Peyer's patch (tissue), 4 donors: Measurements from ENCODE around the gene CNFN. TPM values are rescaled to one million over a fixed set of nuclear protein-coding genes. Genes with fewer than 3 reads are reported as not detected.

Source experiments
- DNase-seq, 3 donors: peaks; one replicate each; pipeline ENCODE4 v3.0.0-alpha.2; 2017 to 2019
- H3K27ac ChIP-seq, 4 donors: fragments of 200-600 bp; sonication (generic); one replicate each; pipeline ENCODE4 v1.5.1; 2016 to 2019
- H3K27me3 ChIP-seq, 2 donors: fragments of 200-600 bp; sonication (generic); one replicate each; pipeline ENCODE4 v1.5.1; 2019
- H3K36me3 ChIP-seq, 3 donors: fragments of 200-600 bp; sonication (generic); one replicate each; pipeline ENCODE4 v1.5.1; 2016 to 2019
- H3K4me1 ChIP-seq, 4 donors: fragments of 200-600 bp; sonication (generic); one replicate each; pipeline ENCODE4 v1.5.1; 2016 to 2019
- H3K4me3 ChIP-seq, 4 donors: fragments of 200-600 bp; sonication (generic); 1 replicate in 3 of 4; 2 replicates in 1 of 4; pipeline ENCODE4 v1.5.1; 2016 to 2019; ENCODE audit warnings: mild to moderate bottlenecking in 1 of 4
- H3K9me3 ChIP-seq, 4 donors: fragments of 200-600 bp; sonication (generic); one replicate each; pipeline ENCODE4 v1.5.1; 2016 to 2019; ENCODE audit warnings: mild to moderate bottlenecking in 1 of 4
- POLR2A ChIP-seq, 2 donors: fragments of 450-650 bp; IDR thresholded peaks; one replicate each; pipeline ENCODE4 v1.5.1; 2017; ENCODE audit warnings: antibody characterized with exemption in 2 of 2, mild to moderate bottlenecking in 2 of 2, moderate library complexity in 2 of 2
- total RNA-seq, 4 donors: library from RNA; depleted of rRNA; stranded (reverse); fragments of >200 nt; gene quantifications; one replicate each; pipeline ENCODE4 v1.1.0, GENCODE V29; 2016
- TF ChIP-seq, protein P1 (sequence below), 6 experiments: fragments of 450-650 bp in 4 of 6; fragments of 200-600 bp in 2 of 6; sonication (generic) in 1 of 6; IDR thresholded peaks; one replicate each; pipeline ENCODE4 v1.5.1; 2017 to 2019; ENCODE audit warnings: antibody characterized with exemption in 6 of 6, mild to moderate bottlenecking in 3 of 6, moderate library complexity in 1 of 6

CNFN gene
- total RNA-seq, 4 donors from 2014 or later = 3.8 TPM; not detected in 3

DNA sequence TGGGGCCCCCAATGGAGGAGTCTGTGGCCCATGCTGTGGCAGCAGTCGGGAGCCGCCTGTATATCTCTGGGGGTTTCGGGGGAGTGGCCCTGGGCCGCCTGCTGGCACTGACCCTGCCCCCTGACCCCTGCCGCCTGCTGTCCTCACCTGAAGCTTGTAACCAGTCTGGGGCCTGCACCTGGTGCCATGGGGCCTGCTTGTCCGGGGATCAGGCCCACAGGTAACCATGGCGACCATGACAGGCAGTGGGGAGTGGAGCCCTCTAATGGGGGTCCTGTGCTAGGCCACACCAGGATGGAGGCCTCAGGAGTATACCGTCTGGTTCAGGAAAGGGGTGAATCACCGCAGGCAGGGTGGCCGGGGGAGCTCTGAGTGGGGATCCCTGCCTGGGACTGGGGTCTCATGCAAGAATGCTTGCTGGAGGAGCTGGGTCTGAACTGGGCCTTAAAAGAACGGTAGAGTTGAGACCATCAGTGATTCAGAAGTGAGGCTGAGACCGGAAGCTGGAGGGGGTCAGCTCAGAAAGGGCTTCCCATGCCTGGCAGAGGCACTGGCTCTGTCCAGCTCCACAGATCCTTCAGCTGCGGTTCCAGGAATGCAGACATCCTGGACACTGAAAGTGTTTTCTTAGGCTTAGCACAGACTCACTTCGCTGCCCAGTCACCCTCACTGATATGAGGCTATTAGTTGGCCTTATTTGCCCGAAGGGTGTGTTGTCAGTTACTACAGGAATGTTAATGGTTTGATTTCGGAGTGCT lies 29.1 kb downstream of the CNFN start:
- no peak for TF ChIP-seq POLR2A (IDR thresholded peaks at IDR 0.05)
- TF ChIP-seq, protein P1, sequence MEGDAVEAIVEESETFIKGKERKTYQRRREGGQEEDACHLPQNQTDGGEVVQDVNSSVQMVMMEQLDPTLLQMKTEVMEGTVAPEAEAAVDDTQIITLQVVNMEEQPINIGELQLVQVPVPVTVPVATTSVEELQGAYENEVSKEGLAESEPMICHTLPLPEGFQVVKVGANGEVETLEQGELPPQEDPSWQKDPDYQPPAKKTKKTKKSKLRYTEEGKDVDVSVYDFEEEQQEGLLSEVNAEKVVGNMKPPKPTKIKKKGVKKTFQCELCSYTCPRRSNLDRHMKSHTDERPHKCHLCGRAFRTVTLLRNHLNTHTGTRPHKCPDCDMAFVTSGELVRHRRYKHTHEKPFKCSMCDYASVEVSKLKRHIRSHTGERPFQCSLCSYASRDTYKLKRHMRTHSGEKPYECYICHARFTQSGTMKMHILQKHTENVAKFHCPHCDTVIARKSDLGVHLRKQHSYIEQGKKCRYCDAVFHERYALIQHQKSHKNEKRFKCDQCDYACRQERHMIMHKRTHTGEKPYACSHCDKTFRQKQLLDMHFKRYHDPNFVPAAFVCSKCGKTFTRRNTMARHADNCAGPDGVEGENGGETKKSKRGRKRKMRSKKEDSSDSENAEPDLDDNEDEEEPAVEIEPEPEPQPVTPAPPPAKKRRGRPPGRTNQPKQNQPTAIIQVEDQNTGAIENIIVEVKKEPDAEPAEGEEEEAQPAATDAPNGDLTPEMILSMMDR (IDR thresholded peaks at IDR 0.05) = no peak

DNA sequence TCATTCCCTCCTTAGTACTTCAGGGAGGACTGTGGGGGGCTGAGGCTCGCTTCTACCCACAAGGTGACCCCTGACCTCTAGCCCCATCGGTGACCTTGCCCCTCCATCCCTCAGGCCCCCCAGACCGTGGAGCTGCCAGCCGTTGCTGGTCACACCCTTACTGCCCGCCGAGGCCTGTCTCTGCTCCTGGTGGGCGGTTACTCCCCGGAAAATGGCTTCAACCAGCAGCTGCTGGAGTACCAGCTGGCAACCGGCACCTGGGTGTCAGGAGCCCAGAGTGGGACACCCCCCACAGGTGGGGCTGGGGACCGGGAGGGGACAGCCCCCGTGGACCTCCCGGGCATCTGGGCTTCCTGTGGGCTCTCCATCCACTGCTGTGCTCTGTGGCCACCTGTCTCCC lies 32.8 kb downstream of the CNFN start:
- Histone ChIP-seq H3K27ac (no peak overlapping the region), H3K9me3 (no peaks in the 10 kb centered on the region), H3K27me3 (no peaks in the 10 kb centered on the region), H3K4me3 (no peak overlapping the region), H3K4me1 (no peaks in the 10 kb centered on the region), H3K36me3 (peaks cover 0 to 50% (median 0%) of the 10 kb centered on the region in 3 donors)
- TF ChIP-seq POLR2A (IDR thresholded peaks at IDR 0.05) = no peak
- TF ChIP-seq, protein P1 (IDR thresholded peaks at IDR 0.05) = no peak
- no peak for DNase-seq

More for the DNA sequence above, 29.1 kb downstream of the CNFN start:
- no peak overlapping the region for H3K27ac ChIP-seq
- H3K4me3 ChIP-seq = no peak overlapping the region
- peaks cover 0 to 11% (median 3%) of the 10 kb centered on the region in 4 donors for H3K4me1 ChIP-seq
- H3K9me3 ChIP-seq = no peaks in the 10 kb centered on the region
- peaks cover 0 to 37% (median 0%) of the 10 kb centered on the region in 3 donors for H3K36me3 ChIP-seq
- H3K27me3 ChIP-seq = no peaks in the 10 kb centered on the region
- DNase-seq = no peak

DNA sequence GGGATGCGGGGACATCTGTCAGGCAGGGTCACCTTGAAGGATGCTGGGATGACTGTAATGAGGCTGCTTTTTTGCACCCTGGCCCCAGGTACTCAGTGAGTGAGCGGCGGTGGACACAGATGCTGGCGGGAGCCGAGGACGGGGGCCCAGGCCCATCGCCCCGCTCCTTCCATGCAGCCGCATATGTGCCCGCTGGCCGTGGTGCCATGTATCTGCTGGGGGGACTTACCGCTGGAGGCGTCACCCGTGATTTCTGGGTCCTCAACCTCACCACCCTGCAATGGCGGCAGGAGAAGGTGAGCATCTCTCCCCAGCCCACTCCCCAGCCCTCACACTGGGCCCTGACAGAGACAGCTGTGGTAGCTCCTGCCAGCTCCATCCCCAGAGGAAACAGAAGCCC lies 33.4 kb downstream of the CNFN start:
- H3K36me3 ChIP-seq = peaks cover 0 to 50% (median 0%) of the 10 kb centered on the region in 3 donors
- no peaks in the 10 kb centered on the region for H3K9me3 ChIP-seq
- H3K27ac ChIP-seq = no peak overlapping the region
- H3K4me1 ChIP-seq = no peaks in the 10 kb centered on the region
- H3K27me3 ChIP-seq = no peaks in the 10 kb centered on the region
- no peak for DNase-seq
- TF ChIP-seq POLR2A (IDR thresholded peaks at IDR 0.05) = no peak
- TF ChIP-seq, protein P1 (IDR thresholded peaks at IDR 0.05) = no peak
- H3K4me3 ChIP-seq = no peak overlapping the region

DNA sequence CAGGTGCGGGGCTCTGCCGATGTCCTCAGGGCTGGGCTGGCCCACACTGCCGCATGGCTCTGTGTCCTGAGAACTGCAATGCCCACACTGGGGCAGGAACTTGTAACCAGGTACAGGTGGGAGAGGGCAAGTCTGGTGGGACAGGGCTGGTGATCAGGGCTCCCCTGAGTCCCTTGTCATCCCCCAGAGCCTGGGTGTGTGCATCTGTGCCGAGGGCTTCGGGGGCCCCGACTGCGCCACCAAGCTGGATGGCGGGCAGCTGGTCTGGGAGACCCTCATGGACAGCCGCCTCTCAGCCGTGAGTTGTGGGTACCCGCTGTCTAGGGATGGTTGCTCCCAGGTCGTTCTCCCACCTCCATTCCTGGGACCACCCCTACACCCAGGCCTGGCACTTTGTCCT lies 34.2 kb downstream of the CNFN start:
- Histone ChIP-seq H3K4me3 (no peak overlapping the region), H3K27me3 (no peaks in the 10 kb centered on the region), H3K36me3 (peaks cover 0 to 48% (median 0%) of the 10 kb centered on the region in 3 donors), H3K27ac (no peak overlapping the region), H3K4me1 (no peaks in the 10 kb centered on the region), H3K9me3 (no peaks in the 10 kb centered on the region)
- TF ChIP-seq, protein P1 (IDR thresholded peaks at IDR 0.05) = no peak
- TF ChIP-seq POLR2A (IDR thresholded peaks at IDR 0.05) = no peak
- DNase-seq = no peak

DNA sequence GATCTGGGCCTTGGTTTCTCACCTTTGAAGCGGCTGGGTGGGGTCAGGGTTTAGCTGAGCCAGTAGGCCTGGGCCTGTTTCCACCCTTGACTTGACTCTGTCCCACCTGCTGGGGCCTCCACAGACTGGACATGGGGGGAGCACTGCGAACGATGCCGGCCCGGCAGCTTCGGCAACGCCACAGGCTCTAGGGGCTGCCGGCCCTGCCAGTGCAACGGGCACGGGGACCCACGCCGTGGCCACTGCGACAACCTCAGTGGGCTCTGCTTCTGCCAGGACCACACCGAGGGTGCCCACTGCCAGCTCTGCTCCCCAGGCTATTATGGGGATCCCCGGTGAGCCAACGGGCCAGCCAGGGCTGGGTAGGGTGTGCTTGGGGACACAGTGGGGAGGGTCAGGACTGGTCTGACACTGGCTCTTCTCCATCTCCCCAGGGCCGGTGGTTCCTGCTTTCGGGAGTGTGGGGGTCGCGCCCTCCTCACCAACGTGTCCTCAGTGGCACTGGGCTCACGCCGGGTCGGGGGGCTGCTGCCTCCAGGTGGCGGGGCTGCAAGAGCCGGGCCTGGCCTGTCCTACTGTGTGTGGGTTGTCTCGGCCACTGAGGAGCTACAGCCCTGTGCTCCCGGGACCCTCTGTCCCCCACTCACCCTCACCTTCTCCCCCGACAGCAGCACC lies 36.6 kb downstream of the CNFN start:
- H3K27me3 ChIP-seq = no peaks in the 10 kb centered on the region
- H3K4me1 ChIP-seq = no peaks in the 10 kb centered on the region
- no peak for DNase-seq
- TF ChIP-seq, protein P1 (IDR thresholded peaks at IDR 0.05) = no peak
- no peak for TF ChIP-seq POLR2A (IDR thresholded peaks at IDR 0.05)
- no peak overlapping the region for H3K4me3 ChIP-seq
- peaks cover 0 to 41% (median 0%) of the 10 kb centered on the region in 3 donors for H3K36me3 ChIP-seq
- H3K9me3 ChIP-seq = no peaks in the 10 kb centered on the region
- H3K27ac ChIP-seq = no peak overlapping the region
